ENCODE measurements around the gene CDH4.
"Not testable (repeated sequence)": the region's sequence is repeated elsewhere in the genome, so short reads cannot be mapped to it uniquely, and the experiment has no call there.

CDH4 gene

DNA sequence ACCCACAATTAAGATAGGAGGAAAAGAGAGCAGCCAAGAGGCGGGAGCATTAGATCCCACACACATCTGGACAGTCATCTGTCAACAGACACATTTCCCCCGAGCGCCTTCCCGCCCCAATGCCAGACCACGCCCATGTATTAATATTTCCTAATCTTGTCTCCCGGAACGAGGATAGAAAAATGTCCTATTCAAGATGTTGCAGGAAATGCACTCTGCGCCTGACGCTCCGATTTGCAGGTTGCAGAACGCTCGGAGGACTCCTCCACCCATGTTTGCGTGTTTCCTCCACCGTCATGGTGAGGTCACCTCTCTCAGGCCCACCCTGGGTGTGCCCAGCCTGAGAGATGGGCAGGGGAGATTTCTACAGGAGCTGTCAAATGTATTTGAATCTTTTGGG, 598.4 kb downstream of the CDH4 start:
- DNase-seq (ENCODE audit: low spot score) = no peak

DNA sequence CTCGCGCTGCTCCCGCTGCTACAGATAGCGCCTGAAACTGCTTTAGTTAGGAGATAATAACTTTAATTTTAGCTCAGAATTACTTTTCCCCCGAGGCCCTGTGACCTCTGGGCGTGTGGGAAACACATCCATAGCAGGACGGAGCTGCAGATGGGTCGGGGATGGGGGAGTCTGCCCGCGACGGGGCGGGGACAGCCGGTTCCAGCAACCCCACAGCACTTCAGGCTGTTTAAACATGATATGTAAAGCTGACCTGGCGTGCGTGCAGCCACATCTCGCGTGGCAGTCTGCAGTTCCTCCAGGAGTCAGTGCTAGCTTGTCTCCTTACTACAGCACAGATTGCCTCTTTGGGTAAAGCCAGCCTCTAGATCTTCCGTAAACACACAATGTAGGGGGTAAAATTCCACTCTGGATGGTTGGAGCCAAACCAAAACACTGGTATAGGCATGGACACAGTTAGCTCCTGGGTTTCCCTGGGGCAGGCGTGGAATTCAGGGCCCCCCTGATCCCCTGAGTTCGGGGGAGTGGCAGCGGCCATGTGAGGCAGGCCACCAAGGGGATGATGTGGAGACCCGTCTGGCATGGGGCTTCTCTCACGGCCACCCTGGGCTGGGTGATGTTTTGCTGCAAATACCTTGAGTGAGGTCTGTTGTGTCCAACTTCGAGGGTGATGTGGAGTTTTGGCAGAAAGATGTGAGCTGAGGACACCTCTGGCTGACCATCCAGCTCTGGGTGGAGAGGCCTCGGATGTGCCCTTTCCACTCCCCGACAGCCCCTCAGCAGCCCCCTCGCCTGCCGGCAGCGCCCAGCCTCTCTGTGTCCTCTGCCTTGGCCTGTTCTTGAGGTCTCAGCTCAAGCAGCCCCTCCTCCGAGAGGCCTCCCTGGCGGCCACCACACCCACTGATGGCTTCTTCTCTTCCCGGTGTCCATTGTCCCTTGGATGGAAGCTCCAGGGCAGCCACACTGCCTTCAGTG, 599.2 kb downstream of the CDH4 start:
- DNase-seq (ENCODE audit: low spot score) = no peak

DNA sequence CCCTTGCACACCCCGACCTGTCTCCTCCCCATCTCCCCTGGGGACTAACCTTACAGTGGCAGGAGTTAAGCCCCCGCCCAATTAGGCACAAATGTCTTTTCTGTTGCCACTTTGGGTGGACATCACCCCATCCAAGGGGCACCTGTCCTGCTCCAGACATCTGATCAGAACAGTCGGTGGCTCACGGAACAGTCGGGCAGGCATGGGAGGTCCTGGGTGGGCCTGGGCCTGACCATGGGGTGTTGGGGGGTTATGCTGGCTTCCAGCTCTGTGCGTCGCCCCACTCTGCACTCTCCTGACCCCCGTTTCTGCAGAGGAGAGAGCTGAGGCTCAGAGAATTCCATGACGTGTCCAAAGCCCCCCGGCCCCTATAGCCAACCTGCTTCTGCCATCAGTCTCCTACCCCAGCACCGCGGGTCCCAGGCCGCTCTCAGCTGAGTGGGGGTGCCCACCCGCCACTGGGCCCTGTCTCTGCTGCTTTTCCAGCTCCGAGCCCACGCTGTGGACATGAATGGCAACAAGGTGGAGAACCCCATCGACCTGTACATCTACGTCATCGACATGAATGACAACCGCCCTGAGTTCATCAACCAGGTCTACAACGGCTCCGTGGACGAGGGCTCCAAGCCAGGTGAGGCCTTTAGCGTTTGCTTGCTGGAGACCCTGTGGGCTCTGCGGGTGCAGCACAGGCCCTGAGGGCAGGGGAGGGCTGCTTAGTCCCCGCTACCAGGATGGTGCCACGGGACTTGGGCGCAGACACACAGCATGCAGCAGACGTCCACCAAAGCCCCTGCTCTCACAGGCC, 600.4 kb downstream of the CDH4 start:
- no peak for DNase-seq (ENCODE audit: low spot score)

DNA sequence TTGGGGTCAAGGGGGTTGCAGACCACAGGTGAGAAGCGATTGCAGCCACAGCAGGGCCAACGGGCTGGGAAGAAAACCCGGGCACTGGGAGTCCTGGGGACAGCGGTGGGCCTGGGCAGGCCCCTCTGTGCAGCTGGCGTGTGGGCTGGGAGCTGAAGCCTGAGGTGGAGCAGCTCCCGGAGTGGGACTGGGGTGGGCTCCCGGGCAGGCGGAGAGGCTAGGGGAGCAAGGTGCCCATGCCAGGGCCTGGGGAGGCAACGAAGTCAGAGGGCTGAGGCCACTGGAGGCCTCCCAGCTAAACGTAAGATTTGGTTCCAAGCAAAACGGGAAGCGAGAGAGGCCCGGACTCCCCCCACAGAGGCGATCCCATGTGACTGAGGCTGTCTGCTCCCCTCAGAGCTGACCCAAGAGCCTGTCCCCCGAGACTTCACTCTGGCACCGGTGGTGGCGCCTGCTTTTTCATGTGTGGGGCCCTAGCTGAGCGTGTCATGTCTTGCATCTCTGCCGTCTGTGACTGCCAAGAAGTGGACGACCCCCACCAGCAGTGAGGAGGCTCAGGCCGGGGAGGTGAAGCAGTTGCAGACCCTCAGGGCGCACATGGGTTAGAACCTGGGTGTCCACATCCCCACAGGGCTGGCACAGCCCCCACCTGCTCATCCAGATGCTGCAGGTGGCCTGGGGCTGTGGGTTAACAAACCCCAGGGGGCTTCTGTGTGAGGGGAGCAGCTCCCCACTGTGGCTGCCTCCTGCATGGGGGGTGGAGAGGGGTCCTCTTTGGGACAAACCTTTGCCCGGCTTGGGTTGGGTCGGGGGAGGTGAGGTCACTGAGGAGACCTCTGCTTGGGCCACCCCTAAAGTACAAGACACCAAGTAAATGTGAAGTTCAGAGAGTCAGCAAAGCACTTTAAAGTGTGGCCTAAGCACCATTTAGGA, 601.3 kb downstream of the CDH4 start:
- DNase-seq (ENCODE audit: low spot score) = no peak

DNA sequence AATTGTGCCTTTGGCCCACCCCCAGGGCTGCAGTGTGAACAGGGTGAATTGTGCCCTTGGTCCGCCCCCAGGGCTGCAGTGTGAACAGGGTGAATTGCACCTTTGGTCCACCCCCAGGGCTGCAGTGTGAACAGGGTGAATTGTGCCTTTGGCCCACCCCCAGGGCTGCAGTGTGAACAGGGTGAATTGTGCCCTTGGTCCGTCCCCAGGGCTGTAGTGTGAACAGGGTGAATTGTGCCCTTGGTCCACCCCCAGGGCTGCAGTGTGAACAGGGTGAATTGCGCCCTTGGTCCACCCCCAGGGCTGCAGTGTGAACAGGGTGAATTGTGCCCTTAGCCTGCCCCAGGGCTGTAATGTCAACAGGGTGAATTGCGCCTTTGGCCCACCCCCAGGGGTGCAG, 602.5 kb downstream of the CDH4 start:
- not testable (repeated sequence) for DNase-seq (ENCODE audit: low spot score)

DNA sequence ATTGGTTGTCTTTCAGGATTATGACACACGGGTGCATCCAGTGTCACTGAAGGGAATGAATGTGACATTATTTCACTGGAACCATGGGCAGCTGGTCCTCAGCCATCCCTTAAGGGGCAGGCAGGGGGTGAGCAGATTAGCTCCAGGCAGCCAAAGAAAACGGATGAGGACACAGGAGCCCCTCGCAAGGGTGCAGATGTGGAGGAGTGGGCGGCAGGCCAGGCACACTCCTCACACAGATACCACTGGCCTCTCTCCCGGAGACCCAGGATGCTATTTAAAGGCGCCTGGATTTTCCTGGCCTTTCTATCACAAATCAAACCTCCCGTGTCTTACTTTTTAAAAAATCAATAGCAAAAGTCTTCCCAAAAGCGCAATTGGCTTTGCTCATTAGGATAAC, 603.2 kb downstream of the CDH4 start:
- no peak for DNase-seq (ENCODE audit: low spot score)

DNA sequence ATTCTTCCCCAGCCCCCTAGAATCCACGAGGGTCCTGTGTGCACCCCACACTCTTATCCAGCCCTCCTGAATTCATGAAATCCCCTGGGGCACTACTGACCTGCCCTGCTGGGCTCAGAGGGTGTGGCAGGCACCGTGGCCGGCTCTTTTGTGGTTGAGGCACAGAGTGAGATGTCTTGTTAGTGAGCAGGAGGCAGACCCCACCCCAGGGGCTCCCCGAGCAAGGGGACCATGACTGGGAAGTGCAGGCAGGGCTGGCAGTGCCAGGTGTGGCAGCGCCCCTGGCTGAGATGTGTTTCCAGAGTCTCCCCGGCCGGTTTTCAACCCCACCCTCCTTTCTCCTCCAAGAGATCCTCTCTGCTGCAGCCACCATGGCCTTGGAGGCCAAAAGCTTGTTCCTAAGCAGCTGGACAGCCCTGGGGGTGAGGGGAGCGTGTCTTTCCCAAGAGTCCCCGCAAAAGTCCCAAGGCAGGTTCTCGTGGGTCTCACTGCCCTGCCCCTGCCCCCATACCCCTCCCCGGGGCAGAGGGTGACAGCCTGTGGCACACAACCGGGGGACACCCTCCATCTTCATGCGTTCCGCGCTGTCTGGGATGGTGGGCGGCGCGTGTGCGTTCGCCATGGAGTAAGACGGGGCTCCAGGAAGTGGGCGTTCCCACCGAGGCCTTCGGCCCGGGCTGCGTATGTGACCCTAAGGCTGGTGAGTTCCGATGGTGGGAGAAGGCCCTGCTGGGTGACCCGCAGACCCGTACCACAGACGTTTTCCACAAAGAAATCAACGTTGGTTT, 604.8 kb downstream of the CDH4 start:
- DNase-seq (ENCODE audit: low spot score) = no peak

DNA sequence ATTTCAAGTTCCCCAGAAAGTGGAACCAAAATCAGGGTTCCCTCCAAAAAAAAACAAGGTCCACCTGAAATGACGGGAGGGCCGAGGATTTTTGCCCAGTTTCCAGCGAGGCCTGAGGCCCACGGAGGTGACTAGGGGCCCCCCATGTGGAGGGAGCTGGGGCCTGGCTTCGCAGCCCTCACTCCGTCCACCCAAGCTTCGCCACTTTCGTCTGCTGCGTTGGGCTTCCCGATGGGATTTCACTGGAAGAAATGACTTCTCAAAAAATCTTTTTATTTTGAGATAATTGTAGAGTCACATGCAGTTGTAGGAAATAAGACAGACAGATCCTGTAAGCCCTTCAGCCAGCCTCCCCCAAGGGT, 605.3 kb downstream of the CDH4 start:
- DNase-seq (ENCODE audit: low spot score) = no peak

DNA sequence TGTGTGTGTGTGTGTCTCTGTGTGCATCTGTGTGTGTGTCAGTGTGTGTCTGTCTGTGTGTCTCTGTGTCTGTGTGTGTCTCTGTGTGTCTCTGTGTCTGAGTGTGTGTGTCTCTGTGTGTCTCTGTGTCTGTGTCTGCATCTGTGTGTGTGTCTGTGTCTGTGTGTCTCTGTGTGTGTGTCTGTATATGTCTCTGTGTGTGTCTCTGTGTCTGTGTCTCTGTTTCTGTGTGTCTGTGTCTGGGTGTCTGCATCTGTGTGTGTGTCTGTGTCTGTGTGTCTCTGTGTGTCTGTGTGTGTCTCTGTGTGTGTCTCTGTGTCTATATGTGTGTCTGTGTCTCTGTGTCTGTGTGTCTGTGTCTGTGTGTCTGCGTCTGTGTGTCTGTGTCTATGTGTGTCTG, 605.8 kb downstream of the CDH4 start:
- no peak for DNase-seq (ENCODE audit: low spot score)

DNA sequence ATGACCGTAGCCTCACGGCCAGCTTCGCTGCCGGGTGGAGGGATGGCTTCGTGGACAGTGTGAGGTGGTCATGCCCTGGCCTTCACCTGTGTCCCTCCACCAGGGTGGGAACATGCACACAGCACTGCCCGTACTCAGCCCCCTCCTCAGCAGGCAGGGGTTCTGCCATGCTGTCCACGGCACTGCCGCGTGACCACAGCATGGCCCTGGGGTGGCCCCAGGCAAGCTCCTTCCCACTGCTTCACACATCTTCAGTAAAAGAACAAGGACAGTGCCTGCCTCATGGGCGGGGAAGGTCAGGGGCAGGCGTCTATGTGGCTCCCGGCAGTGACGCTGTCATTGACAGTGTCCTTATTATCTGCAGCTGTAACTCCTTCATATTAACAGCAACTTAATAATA, 607.7 kb downstream of the CDH4 start:
- no peak for DNase-seq (ENCODE audit: low spot score)

DNA sequence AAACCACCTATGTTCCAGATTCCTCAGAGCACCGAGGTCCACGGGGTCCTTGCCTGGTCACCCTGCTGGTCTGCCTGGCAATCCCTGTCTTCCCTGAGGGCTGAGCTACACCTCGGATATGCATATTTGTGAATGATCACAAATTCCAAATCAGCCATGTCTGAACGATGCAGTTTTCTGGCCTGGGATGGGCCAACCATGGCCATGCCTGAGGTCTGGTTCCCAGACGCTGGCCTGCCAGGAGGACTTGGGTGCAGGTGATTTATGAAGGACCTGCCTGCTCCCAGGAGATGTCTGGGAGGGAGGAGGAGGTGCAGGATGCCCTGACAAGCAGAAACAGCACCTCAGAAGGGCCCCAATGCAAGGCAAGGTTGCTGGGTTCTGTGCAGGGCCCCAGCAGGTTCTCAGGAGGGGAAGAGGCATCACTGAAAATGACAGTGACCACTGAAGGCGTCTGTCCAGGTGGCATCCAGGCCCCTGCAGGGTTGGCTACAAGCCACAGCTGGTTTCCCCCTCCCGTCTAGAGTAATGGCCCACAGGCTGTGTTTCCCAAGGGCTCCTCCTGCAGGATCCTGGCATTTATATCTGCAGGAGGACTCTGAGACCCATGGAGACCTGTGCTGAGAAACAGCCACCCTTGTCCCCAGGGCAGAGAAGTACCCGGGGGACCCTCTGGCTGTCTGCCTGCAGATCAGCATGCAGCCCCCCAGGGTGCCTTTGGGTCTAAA, 608.4 kb downstream of the CDH4 start:
- DNase-seq (ENCODE audit: low spot score) = no peak

DNA sequence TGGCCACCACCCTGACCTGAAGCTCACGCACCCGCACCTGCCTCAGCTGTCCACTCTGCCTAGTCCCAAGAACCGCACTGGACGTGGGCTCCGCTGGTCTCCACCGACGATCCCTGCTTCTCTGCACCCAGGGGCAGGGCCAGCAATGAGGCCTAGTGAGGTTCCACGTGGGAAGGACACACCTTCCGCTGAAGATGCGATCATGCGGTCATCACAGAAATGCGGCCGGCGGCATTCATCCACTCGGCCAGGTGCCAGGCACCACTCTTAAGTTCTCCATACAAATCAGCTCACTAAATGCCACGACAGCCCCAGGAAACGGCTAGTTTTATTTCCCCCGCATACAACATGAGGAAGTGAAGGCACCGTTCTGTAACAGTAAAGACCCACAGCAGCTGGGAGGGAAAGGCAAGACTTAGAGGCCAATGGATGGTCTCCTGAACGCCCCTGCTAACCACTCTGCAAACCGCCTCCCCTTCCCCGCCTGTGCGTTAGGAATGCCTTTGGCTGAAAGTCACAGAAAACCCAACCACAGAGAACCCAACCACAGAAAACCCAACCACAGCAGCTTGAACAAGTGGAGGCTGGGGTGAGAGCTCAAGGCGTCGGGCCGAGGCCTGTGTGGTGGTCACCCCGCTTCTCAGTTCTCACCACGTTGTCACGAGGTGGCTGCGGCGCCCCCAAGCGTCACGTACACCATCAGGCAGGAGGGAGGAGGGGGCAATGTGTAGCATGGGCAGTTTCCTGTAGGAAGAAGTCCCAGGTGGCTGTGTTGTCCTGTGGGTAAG, 609.2 kb downstream of the CDH4 start:
- DNase-seq (ENCODE audit: low spot score) = no peak

DNA sequence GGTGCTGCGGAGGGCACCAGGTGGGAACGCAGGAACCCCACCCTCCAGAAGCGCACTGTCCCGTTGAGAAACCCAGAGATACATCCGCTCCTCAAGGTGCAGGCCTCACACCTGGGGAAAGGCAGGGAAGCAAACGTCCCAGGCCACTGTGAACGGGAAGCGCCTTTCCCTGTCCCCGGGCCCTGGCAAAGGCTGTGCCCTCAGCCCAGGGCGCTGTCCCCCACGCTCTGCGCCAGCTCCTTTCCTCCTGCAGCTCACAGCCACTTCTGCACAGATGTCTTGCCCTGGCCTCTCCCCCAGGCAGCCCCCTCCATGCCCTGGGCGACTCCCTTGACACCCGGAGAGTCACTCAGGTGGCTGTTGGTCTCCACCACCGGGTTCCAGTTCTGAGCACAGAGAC, 609.8 kb downstream of the CDH4 start:
- DNase-seq (ENCODE audit: low spot score) = no peak

DNA sequence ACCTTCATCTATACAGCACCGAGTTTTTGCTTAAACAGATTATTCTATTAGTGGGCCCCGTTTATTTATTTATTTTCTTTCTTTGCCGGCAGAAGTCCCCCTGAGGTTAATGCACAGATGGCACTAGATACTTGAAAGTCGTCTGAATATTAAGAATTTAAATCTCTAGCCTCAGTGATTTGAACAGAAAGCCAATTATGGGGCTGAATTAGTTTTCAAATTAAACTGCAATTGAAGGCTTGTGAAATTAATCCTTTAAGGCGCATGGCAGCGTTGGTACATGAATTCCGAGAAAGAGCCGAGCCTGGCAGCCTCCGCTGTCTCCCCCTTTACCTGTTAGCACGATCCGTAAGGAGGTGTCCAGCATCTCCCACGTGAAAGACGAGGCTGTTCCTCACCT, 610.8 kb downstream of the CDH4 start:
- no peak for DNase-seq (ENCODE audit: low spot score)

DNA sequence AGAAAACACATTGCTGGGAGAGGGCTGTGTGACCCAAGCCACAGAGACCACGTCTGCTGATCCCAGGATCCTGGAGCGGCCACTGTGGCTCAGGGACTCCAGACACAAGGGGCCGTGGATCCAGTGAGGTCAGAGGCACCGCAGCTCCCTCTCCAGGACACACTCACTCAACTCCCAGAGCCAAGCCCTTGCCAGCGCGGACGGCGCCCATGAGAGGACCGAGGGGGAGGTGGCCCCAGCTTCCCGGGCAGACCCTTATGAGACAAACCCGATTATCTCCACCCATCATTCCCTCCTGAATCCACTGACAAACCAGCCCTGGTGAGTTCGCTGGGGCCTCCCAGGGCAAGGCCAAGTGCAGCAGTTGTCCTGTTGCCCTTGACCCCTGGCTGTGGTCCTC, 612.4 kb downstream of the CDH4 start:
- no peak for DNase-seq (ENCODE audit: low spot score)

DNA sequence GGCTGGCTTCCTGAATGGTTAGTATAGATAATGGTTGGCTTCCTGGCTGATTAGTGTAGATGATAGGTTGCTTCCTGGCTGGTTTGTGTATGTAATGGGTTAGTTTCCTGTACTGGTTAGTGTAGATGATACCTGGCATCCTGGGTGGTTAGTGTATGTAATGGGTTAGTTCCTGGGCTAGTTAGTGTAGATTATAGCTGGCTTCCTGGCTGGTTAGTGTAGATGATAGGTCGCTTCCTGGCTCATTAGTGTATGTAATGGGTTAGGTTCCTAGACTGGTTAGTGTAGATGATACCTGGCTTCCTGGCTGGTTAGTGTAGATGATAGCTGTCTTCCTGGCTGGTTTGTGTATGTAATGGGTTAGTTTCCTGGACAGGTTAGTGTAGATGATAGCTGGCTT, 613.3 kb downstream of the CDH4 start:
- DNase-seq (ENCODE audit: low spot score) = no peak

DNA sequence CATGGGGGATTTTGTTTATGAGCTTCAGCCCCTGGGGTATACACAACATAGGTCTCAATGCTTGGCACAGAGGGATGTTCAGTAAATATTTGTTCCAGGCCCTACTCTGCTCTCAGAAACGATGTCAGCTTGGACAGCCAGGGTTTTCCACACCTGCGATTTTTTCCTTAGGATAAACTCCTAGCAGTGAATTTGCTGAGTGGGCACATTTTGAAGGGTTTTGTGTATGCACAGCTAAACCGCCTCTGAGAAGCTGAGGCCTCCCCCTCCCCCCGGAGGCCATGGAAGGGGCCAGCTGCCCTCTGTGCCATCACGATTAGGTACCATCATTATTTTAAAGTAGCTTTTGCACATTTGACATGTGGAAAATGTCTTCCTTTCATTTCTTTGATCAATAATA, 614.1 kb downstream of the CDH4 start:
- DNase-seq (ENCODE audit: low spot score) = no peak

DNA sequence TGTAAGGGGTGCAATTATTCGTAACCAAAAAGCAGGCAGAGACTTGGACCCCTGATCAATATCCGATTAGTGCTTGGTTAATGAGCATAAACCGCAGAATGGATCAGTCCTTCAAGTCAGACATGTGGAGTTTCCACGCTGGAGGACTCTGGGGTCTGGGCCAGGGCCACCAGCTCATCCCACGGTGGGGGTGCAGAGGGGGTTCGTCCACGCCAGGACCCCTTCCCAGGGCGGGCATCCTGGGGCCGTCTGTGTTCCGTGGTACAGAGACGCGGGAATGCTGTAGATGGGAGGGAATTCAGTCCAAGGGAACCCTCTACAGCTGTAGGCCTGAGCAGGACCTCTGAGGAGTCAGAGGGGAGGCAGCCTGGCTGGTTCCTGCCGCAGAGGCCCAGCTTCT, 615.9 kb downstream of the CDH4 start:
- no peak for DNase-seq (ENCODE audit: low spot score)

DNA sequence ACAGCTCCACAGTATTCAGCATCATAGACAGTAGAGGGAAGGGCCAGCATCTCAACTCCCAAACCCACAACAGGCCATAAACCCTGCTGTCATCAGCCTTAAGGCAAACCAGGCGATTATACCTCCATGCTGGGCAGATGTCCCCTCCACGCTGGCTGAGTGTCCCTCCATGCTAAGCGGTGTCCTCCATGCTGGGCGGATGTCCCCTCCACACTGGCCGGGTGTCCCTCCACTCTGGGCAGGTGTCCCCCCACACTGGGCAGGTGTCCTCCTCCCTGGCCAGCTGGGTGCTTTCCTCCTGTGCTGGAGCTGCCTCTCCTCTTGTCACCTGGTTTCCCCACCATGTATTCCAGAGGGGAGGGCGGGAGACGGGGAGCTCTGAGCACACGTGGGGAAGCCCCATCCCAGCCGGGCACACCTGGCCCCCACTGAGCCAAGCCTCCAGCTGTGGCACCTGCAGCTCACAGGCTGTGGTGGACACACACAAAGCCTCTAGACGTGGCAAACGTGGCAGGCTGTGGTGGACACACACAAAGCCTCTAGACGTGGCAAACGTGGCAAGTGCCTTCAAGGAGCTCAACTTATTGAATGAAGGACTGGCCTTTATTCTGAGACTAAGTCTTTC, 616.5 kb downstream of the CDH4 start:
- DNase-seq (ENCODE audit: low spot score) = no peak

All from CD4-positive, alpha-beta T cell treated with Interleukin-15 for 4 hours (primary cell).